ENCODE results near the gene TMEM239.

TMEM239 gene

DNA sequence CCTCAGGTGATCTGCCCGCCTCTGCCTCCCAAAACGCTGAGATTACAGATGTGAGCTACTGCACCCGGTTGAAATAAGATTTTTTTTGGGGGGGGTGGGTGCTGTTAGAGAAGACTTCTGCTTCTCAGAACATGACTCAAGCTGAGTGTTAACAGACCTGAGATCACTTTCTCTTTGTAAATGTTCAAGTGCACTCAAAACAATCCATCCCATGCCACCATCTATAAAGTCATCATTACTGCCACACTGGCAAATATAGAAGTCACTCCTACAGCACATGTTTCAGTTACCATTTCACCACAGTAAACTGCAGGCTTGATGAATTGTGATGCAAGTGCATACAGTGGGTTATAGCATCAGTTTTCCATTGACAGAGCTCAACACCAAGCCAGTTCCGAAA lies 33.4 kb downstream of the TMEM239 start:
- DNase-seq (ENCODE audit: low spot score) = no peak

DNA sequence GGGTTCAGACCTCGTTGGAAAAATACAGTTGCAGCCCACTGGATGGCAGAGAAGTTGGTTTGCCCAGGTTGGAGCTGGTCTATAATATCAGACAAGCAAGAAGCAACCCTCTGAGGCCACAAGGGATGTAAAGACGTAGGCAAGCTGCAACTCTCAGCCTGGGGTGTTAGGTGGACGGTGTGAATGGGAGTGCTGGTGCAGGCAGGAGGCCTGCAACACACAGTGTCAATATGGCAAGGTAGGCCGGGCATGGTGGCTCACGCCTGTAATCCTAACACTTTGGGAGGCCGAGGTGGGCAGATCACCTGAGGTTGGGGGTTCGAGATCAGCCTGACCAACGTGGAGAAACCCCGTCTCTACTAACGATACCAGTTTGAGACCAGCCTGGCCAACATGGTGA lies 34.9 kb downstream of the TMEM239 start:
- DNase-seq (ENCODE audit: low spot score) = no peak

DNA sequence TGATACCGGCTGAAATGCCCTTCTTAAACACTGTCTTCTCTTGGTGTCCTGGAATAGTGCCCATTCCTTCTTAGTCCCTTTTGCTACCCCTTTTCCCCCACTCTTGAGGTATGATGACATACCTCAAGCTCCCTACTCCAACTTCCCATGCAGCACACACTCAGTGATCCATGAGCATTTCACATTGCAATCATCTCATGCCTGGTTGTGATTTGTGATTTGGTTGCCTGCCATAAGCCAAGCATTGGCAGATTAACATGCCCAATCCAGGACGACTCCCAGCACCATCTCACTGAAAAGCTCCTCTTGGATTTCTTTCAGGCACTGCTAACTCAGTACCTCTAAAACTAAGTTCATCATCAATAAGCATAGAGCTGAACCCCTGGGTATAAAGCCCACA lies 42.4 kb downstream of the TMEM239 start:
- no peak for DNase-seq (ENCODE audit: low spot score)

DNA sequence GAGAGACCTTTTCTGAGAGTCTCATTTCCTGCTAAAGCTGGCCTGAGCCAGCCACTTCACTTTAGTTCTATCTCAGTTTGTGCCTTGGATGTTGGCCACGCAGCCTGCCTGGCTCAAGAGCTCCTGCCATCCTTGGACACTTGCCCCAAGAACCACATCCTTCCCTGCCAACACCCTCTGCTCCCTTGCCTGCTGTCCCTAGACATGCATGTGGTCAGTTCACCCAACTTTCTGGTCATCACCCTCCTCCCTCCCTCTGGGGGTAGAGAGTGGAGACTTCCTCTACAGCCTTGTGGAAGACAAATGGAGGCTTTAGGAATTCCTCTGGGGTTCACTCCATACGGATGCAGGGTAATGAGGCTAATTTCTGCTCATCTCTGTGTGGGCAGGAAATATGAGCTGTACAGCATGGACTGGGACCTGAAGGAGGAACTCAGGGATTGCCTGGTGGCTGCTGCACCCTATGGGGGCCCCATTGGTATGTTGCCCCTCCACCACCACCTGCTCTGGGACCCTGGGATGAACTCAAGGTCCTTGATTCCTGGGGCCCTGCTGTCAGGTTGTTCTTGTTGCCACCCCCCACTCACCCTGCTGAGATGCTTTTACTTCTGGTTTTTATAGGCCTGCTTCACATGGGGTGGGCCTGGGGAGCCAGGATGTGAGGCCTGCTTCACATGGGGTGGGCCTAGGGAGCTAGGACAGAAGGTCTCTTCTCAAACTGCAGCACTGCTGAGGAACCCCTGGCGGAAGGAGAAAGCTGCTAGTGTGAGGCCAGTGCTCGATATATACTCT lies 43.4 kb downstream of the TMEM239 start:
- DNase-seq (ENCODE audit: low spot score) = no peak

DNA sequence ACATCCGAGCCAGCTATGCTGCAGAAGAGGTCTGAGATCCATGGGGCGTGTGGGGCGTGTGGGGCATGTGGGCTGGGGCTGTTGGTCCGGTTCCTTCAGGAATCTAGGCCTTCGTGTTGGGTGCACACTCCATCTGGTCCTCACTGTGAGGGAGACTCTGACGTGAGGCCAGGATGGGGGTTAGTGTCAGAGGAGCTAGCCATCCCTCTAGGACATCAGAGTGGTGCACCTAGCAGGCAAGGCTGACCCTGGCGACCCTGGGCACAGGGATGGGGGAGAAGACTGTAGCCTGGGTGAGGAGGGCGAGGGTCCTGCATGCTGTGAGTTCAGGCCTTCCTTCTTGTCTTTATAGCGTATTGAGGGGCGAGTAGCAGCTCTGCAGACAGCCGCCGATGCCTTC lies 48.5 kb downstream of the TMEM239 start:
- no peak for DNase-seq (ENCODE audit: low spot score)

DNA sequence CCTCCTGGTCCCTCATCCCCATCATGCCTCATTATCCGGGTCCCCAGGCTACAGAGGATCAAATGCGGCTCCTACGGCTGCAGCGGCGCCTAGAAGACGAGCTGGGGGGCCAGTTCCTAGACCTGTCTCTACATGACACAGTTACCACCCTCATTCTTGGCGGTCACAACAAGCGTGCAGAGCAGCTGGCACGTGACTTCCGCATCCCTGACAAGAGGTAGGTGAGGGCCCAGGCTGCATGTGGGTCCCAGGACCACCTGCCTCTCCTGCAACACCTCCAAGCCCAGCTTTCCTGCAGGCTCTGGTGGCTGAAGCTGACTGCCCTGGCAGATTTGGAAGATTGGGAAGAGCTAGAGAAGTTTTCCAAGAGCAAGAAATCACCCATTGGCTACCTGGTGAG lies 48.9 kb downstream of the TMEM239 start:
- no peak for DNase-seq (ENCODE audit: low spot score)

DNA sequence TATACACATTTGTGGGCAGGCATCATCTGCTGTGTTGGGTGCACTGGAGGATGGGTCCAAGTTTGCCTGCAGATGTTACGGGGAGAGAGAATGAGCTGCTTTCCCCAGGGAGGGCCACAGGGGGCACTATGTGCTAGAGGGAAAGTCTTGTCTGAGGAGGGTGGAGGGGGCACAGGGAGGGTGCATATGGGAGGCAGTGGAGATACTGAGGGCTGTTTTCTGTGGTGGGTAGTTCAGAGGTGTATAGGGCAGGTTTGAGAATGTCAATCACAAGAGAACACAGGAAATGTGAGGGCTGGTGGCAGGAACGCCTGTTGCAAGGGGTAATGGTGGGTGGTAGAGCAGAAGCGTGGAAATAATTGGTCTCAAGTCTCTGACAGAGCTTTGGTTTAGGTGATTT lies 49.5 kb downstream of the TMEM239 start:
- DNase-seq (ENCODE audit: low spot score) = no peak

DNA sequence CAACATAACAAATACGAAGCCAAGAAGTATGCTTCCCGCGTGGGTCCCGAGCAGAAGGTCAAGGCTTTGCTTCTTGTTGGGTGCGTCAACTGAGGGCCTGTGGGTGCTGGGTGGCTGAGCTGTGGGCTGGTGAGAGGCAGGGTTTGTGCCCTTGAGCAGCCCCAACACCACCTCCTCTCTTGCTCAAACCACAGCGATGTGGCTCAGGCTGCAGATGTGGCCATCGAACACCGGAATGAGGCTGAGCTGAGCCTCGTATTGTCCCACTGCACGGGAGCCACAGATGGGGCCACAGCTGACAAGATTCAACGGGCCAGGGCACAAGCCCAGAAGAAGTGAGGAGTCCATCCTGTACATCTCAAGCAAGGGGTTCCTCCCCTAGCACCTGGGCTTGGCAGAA lies 50.1 kb downstream of the TMEM239 start:
- DNase-seq (ENCODE audit: low spot score) = no peak

DNA sequence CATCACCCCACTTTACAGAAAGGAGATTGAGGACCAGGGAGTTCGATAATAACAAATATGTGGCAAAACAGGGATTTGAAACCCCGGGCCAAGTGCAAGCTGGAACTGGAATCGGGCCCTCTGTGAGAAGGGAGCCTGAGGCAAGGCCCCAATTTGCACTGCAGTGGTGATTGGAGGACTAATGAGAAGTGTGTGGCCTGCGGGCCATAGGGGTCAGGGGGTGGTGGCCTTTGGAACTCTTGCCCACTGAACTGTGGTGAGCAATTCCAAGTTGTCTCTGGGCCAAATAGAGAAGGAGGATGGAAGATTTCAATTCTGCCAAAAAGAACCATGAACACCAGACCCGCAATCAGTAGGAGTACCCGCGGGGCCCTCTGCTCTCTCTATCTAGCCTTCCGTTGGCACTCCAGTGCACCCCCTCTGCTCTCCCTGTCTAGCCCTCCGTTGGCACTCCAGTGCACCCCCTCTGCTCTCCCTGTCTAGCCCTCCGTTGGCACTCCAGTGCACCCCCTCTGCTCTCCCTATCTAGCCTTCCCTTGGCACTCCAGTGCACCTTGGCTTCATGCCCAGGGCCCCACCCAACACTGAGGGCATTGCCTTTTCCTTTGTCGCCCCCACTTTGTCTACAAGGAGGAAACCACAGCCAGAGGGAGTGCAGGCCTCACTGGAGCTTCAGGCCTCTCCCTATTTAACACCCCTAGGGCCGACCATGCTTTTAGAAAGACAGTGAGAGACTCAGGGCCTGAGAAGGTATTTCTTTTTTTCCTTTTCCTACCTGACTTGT lies 51.1 kb downstream of the TMEM239 start:
- DNase-seq (ENCODE audit: low spot score) = no peak
